H9 (cell line): ENCODE data around the gene STT3B. TPM values are rescaled to one million over a fixed set of nuclear protein-coding genes. Genes with fewer than 3 reads are reported as not detected.
A peak's percentile ranks its signal among the peaks of the same experiment; 100 is the strongest.

Source experiments
- DNase-seq: peaks from one replicate; pipeline ENCODE4 v3.0.0-alpha.2; 2017
- H2AFZ ChIP-seq: one replicate; pipeline ENCODE4 v1.6.1; 2013; ENCODE audit warnings: mild to moderate bottlenecking, low read length, control low read depth, moderate library complexity
- H2AK5ac ChIP-seq: 2 replicates; pipeline ENCODE4 v1.6.1; 2013; ENCODE audit warnings: low read length, control low read depth, mixed read lengths; ENCODE audit not compliant: insufficient read length
- H2BK120ac ChIP-seq: one replicate; pipeline ENCODE4 v1.6.1; 2013; ENCODE audit warnings: low read depth, mild to moderate bottlenecking, low read length, control low read depth, inconsistent platforms; ENCODE audit not compliant: poor library complexity, severe bottlenecking
- H2BK12ac ChIP-seq: 2 replicates; pipeline ENCODE4 v1.6.1; 2013; ENCODE audit warnings: low read length, control low read depth, mixed read lengths, low read depth; ENCODE audit not compliant: insufficient read length
- H2BK15ac ChIP-seq: 2 replicates; pipeline ENCODE4 v1.6.1; 2013; ENCODE audit warnings: low read depth, low read length, control low read depth
- H2BK20ac ChIP-seq: one replicate; pipeline ENCODE4 v1.6.1; 2013; ENCODE audit warnings: low read depth, mild to moderate bottlenecking, low read length, control low read depth, inconsistent platforms; ENCODE audit not compliant: poor library complexity, severe bottlenecking
- H2BK5ac ChIP-seq: 2 replicates; pipeline ENCODE4 v1.6.1; 2013; ENCODE audit warnings: low read length, control low read depth, mixed read lengths; ENCODE audit not compliant: insufficient read length
- H3K14ac ChIP-seq: 2 replicates; pipeline ENCODE4 v1.6.1; 2013; ENCODE audit warnings: low read length, control low read depth; ENCODE audit not compliant: insufficient read depth
- H3K18ac ChIP-seq: 2 replicates; pipeline ENCODE4 v1.6.1; 2013; ENCODE audit warnings: low read depth, mild to moderate bottlenecking, mixed read lengths, low read length, control low read depth; ENCODE audit not compliant: insufficient read length
- H3K23ac ChIP-seq: 2 replicates; pipeline ENCODE4 v1.6.1; 2013; ENCODE audit warnings: low read length, control low read depth, mixed read lengths, low read depth; ENCODE audit not compliant: insufficient read length
- H3K23me2 ChIP-seq: 2 replicates; pipeline ENCODE4 v1.6.1; 2013; ENCODE audit warnings: low read depth, mild to moderate bottlenecking, mixed read lengths, low read length, control low read depth; ENCODE audit not compliant: insufficient read length, poor library complexity, severe bottlenecking
- H3K27ac ChIP-seq: 2 replicates; pipeline ENCODE4 v1.5.1; 2013; ENCODE audit warnings: low read length, control low read depth, mixed read lengths, low read depth; ENCODE audit not compliant: insufficient read length
- H3K27me3 ChIP-seq: 2 replicates; pipeline ENCODE4 v1.6.1; 2013; ENCODE audit warnings: low read length, control low read depth, inconsistent platforms; ENCODE audit not compliant: insufficient read depth
- H3K4ac ChIP-seq: 2 replicates; pipeline ENCODE4 v1.6.1; 2013; ENCODE audit warnings: low read depth, mild to moderate bottlenecking, control low read depth, inconsistent platforms, low read length, moderate library complexity
- H3K4me1 ChIP-seq: 2 replicates; pipeline ENCODE4 v1.6.1; 2013; ENCODE audit warnings: low read length, control low read depth, inconsistent platforms; ENCODE audit not compliant: insufficient read depth
- H3K4me2 ChIP-seq: 2 replicates; pipeline ENCODE4 v1.6.1; 2013; ENCODE audit warnings: low read length, control low read depth, mixed read lengths; ENCODE audit not compliant: insufficient read length, insufficient read depth
- H3K56ac ChIP-seq: 2 replicates; pipeline ENCODE4 v1.6.1; 2013; ENCODE audit warnings: low read depth, mild to moderate bottlenecking, mixed read lengths, low read length, control low read depth; ENCODE audit not compliant: insufficient read length
- H3K79me1 ChIP-seq: 2 replicates; pipeline ENCODE4 v1.6.1; 2013; ENCODE audit warnings: low read depth, mild to moderate bottlenecking, moderate library complexity, low read length, control low read depth, inconsistent platforms; ENCODE audit not compliant: insufficient read depth, poor library complexity, severe bottlenecking
- H3K79me2 ChIP-seq: 2 replicates; pipeline ENCODE4 v1.6.1; 2013; ENCODE audit warnings: low read length, control low read depth, inconsistent platforms; ENCODE audit not compliant: insufficient read depth
- H3K9ac ChIP-seq: 2 replicates; pipeline ENCODE4 v1.6.1; 2013; ENCODE audit warnings: low read length, control low read depth, mixed read lengths; ENCODE audit not compliant: insufficient read length; ENCODE audit errors: extremely low read depth
- H3K9me3 ChIP-seq: one replicate; pipeline ENCODE4 v1.6.1; 2013; ENCODE audit warnings: low read depth, low read length, inconsistent platforms; ENCODE audit not compliant: control insufficient read depth
- H3T11ph ChIP-seq: one replicate; pipeline ENCODE4 v1.6.1; 2013; ENCODE audit warnings: mild to moderate bottlenecking, low read length, control low read depth, inconsistent platforms
- H4K20me1 ChIP-seq: one replicate; pipeline ENCODE4 v1.6.1; 2013; ENCODE audit not compliant: control insufficient read depth, insufficient read length, insufficient read depth
- H4K5ac ChIP-seq: 2 replicates; pipeline ENCODE4 v1.6.1; 2013; ENCODE audit warnings: low read depth, mild to moderate bottlenecking, mixed read lengths, low read length, control low read depth; ENCODE audit not compliant: insufficient read length
- H4K8ac ChIP-seq: replicated peaks from 2 replicates; pipeline ENCODE4 v1.6.1; 2013; ENCODE audit warnings: low read length, control low read depth, mixed read lengths, low read depth; ENCODE audit not compliant: insufficient read length
- H4K91ac ChIP-seq: 2 replicates; pipeline ENCODE4 v1.6.1; 2013; ENCODE audit warnings: low read depth, mild to moderate bottlenecking, moderate library complexity, mixed read lengths, low read length, control low read depth; ENCODE audit not compliant: insufficient read length
- H3K27ac Mint-ChIP-seq, 3 experiments: 2 replicates in 2 of 3; 3 replicates in 1 of 3; pipeline ENCODE4 v1.8.0; 2020 to 2021; ENCODE audit warnings: mixed read lengths in 3 of 3, mild to moderate bottlenecking in 1 of 3, moderate library complexity in 1 of 3
- H3K27me3 Mint-ChIP-seq: 2 replicates; pipeline ENCODE4 v1.8.0; 2021; ENCODE audit warnings: low read depth, mild to moderate bottlenecking, moderate library complexity, mixed read lengths
- H3K36me3 Mint-ChIP-seq, 3 experiments: 2 replicates in 2 of 3; 3 replicates in 1 of 3; pipeline ENCODE4 v1.8.0; 2020 to 2021; ENCODE audit warnings: low read depth in 3 of 3, mixed read lengths in 3 of 3; ENCODE audit not compliant: insufficient read depth in 1 of 3
- H3K4me1 Mint-ChIP-seq, 2 experiments: 2 replicates each; pipeline ENCODE4 v1.8.0; 2020; ENCODE audit warnings: mixed read lengths in 2 of 2
- H3K4me3 Mint-ChIP-seq, 2 experiments: 2 replicates in 1 of 2; 3 replicates in 1 of 2; pipeline ENCODE4 v1.8.0; 2020 to 2021; ENCODE audit warnings: mild to moderate bottlenecking in 2 of 2, mixed read lengths in 2 of 2, moderate library complexity in 1 of 2
- H3K9me3 Mint-ChIP-seq, 2 experiments: 2 replicates in 1 of 2; 3 replicates in 1 of 2; pipeline ENCODE4 v1.8.0; 2020; ENCODE audit warnings: mild to moderate bottlenecking in 2 of 2, mixed read lengths in 2 of 2, moderate library complexity in 1 of 2
- WGBS: extraction: QIAGEN DNeasy Blood & Tissue Kit; methylation state at CpG from one replicate; pipeline ENCODE4 v1.1.7; 2013; ENCODE audit warnings: missing lambda C conversion rate, low lambda C conversion rate, mixed read lengths; ENCODE audit not compliant: insufficient read length; ENCODE audit errors: extremely low coverage; 5-methylcytosine and 5-hydroxymethylcytosine counted together
- total RNA-seq: library from RNA; stranded (reverse); gene quantifications from 2 replicates; pipeline ENCODE4 v1.2.1, GENCODE V29; 2021
- TF ChIP-seq, protein P1 (sequence below): fragments of 200-600 bp; sonication (generic); conservative IDR thresholded peaks from 3 replicates; pipeline ENCODE4 v1.8.0; 2021; ENCODE audit warnings: antibody characterized with exemption, mild to moderate bottlenecking

STT3B gene
- total RNA-seq, 1 experiment from 2014 or later, result 79.9 TPM

DNA sequence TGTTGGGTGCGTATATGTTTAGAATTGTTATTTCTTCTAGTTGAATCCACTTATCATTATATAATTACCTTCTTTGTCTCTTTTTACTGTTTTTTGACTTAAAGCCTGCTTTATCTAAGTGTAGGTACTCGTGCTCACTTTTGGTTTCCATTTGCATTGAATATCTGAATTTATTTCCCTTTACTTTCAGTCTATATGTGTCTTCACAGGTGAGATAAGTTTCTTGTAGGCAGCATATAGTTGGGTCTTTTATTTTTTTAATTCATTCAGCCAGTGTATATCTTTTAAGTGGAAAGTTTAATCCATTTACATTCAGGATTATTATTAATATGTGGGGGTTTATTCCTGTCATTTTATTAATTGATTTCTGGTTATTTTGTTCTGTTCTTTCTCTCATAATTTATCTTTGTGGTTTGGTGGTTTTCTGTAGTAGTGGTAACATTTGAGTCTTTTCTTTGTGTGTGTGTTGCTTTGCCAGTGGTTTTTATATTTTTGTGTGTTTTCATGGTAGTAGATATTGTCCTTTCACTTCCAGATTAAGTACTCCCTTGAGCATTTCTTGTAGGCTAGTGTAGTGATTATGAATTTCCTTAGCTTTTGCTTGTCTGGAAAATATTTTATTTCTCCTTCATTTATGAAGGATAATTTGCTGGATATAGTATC lies 27.3 kb downstream of the STT3B start:
- H4K8ac ChIP-seq, result no peak overlapping the region
- no peak overlapping the region for H3K56ac ChIP-seq
- H3K4me1 Mint-ChIP-seq, result peaks cover 22 to 40% of the 10 kb centered on the region in 2 experiments
- no peak overlapping the region for H3K9ac ChIP-seq
- WGBS, result no CpG with 5 or more reads among the region's 2 CpGs
- no peaks in the 10 kb centered on the region for H3K9me3 Mint-ChIP-seq
- H2BK15ac ChIP-seq, result no peak overlapping the region
- H3K4ac ChIP-seq, result no peak overlapping the region
- no peaks in the 10 kb centered on the region for H3K27me3 Mint-ChIP-seq
- H3K36me3 Mint-ChIP-seq, result no peaks in the 10 kb centered on the region; a peak in 1 of 7 replicates
- H4K91ac ChIP-seq, result no peak overlapping the region
- no peak overlapping the region for H2BK20ac ChIP-seq
- H2BK120ac ChIP-seq, result no peak overlapping the region
- H3K27me3 ChIP-seq, result no peaks in the 10 kb centered on the region
- H2AK5ac ChIP-seq, result no peak overlapping the region
- H3K79me1 ChIP-seq, result peaks cover 2% of the 10 kb centered on the region
- no peaks in the 10 kb centered on the region for H3K9me3 ChIP-seq
- H3T11ph ChIP-seq, result no peak overlapping the region
- H3K4me3 Mint-ChIP-seq, result no peak overlapping the region
- H3K4me2 ChIP-seq, result no peak overlapping the region
- no peak overlapping the region for H2BK5ac ChIP-seq
- DNase-seq, result no peak
- H3K23ac ChIP-seq, result no peak overlapping the region
- H2BK12ac ChIP-seq, result no peak overlapping the region
- no peaks in the 10 kb centered on the region for H3K23me2 ChIP-seq
- H3K79me2 ChIP-seq, result peaks cover 21% of the 10 kb centered on the region; the same call in 1 of the 2 replicates
- H3K27ac ChIP-seq, result no peak overlapping the region
- H4K20me1 ChIP-seq, result peaks cover 3% of the 10 kb centered on the region
- H3K18ac ChIP-seq, result no peak overlapping the region
- no peak overlapping the region for H4K5ac ChIP-seq
- H3K4me1 ChIP-seq, result peaks cover 5% of the 10 kb centered on the region; the same call in 1 of the 2 replicates
- H3K14ac ChIP-seq, result no peak overlapping the region
- TF ChIP-seq, protein P1, sequence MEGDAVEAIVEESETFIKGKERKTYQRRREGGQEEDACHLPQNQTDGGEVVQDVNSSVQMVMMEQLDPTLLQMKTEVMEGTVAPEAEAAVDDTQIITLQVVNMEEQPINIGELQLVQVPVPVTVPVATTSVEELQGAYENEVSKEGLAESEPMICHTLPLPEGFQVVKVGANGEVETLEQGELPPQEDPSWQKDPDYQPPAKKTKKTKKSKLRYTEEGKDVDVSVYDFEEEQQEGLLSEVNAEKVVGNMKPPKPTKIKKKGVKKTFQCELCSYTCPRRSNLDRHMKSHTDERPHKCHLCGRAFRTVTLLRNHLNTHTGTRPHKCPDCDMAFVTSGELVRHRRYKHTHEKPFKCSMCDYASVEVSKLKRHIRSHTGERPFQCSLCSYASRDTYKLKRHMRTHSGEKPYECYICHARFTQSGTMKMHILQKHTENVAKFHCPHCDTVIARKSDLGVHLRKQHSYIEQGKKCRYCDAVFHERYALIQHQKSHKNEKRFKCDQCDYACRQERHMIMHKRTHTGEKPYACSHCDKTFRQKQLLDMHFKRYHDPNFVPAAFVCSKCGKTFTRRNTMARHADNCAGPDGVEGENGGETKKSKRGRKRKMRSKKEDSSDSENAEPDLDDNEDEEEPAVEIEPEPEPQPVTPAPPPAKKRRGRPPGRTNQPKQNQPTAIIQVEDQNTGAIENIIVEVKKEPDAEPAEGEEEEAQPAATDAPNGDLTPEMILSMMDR, result no peak
- H3K27ac Mint-ChIP-seq, result peak overlapping the region in 1 of 3 experiments; percentile 13; a peak in 1 of 7 replicates
- H2AFZ ChIP-seq, result no peak overlapping the region
